GM20000 (cell line): ENCODE measurements around the gene TIMM21.

Experiments
- DNase-seq: peaks from one replicate; pipeline ENCODE4 v3.0.0; 2012; ENCODE audit warnings: low spot score
- TF ChIP-seq, protein P1 (sequence below): IDR thresholded peaks from 2 replicates; pipeline ENCODE4 v1.5.1; 2012; ENCODE audit warnings: mild to moderate bottlenecking, control low read depth; ENCODE audit errors: extremely low read depth, missing control alignments

The TIMM21 gene

DNA sequence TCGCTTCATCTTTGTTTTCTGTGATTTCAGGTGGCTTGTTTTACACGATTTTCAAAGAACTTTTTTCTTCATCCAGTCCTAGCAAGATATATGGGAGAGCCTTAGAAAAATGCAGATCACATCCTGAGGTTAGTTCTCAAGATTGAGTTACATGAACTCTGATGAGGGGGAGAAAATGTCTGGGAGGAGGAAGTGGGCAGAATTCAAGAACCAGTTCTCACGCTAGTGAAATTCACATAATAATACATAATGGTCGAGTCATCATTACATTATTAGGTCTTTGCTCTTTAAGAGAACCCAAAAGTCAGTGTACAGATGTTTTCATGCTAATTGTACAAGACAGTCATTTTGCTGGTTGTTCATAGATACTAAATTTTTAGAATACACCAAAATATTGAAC is 7.0 kb downstream of the TIMM21 start:
- TF ChIP-seq, protein P1, sequence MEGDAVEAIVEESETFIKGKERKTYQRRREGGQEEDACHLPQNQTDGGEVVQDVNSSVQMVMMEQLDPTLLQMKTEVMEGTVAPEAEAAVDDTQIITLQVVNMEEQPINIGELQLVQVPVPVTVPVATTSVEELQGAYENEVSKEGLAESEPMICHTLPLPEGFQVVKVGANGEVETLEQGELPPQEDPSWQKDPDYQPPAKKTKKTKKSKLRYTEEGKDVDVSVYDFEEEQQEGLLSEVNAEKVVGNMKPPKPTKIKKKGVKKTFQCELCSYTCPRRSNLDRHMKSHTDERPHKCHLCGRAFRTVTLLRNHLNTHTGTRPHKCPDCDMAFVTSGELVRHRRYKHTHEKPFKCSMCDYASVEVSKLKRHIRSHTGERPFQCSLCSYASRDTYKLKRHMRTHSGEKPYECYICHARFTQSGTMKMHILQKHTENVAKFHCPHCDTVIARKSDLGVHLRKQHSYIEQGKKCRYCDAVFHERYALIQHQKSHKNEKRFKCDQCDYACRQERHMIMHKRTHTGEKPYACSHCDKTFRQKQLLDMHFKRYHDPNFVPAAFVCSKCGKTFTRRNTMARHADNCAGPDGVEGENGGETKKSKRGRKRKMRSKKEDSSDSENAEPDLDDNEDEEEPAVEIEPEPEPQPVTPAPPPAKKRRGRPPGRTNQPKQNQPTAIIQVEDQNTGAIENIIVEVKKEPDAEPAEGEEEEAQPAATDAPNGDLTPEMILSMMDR = no peak

GRCh38 chr18:74163019-74163660 is 14.8 kb downstream of the TIMM21 start:
- TF ChIP-seq, protein P1 = no peak
- DNase-seq = peak; percentile 33

More for the DNA sequence above, 7.0 kb downstream of the TIMM21 start:
- no peak for DNase-seq

GRCh38 chr18:74166386-74166785 is 18.1 kb downstream of the TIMM21 start:
- no peak for DNase-seq
- TF ChIP-seq, protein P1 = no peak

GRCh38 chr18:74171910-74172606 is 23.7 kb downstream of the TIMM21 start:
- TF ChIP-seq, protein P1 = no peak
- peak; percentile 48 for DNase-seq

DNA sequence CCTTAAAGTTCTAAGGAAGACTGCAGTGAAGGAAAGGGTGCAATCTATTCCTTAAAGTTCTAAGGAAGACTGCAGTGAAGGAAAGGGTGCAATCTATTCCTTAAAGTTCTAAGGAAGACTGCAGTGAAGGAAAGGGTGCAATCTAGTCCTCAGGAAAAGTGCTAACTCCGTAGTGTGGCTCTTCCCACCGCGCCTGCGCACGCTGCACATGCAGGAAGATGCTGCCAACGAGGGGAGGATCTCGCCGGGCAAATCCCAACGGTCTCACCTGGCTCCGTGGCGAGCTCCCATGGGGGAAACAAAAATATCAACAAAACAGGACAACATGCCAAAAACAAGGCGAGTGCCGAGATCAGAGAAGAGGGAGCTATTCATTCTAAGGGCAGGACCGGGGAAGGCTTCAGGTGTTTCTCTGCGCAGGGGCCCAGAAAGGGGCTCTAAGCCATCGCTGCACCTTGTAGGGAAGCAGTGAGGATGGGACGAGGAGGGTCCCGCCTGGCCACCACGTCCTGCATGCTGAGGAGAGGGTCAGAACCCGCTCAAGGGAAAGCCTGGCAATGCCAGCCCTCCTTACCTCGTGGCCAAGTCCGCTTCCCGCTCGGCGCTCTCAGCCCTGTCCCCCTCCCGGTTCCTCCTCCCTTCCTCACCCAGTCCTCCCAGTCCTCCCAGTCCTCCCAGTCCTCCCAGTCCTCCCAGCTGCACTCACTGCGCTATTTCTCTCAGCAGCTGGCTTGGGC is 24.5 kb downstream of the TIMM21 start:
- TF ChIP-seq, protein P1 = no peak
- no peak for DNase-seq

- no peak for DNase-seq
- TF ChIP-seq, protein P1 = no peak
Measured at GRCh38 chr18:74173434-74173750, 25.1 kb downstream of the TIMM21 start.

DNA sequence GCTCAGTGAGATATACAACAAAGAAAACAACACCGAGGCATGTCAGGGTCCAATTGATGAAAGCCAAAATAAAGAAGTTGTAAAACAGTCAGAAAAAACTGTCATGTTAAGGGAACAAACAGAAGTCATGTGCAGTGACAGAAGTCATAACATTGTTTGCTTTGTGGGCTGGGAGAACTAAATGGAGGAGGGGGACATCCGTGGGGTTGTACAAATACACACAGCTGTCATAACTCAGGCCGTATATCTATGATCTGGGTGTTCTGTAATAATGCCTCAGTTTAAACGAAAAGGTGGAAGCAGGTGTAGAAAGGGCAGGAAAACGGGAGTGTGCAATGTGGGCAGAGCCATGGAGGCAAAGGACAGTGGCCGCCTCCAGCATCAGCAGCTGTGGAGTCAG is 27.3 kb downstream of the TIMM21 start:
- TF ChIP-seq, protein P1 = no peak

More for the DNA sequence above, 27.3 kb downstream of the TIMM21 start:
- DNase-seq = no peak
